Right atrium auricular region (tissue), 2 donors: ENCODE results near the gene ARHGAP29. TPM values are rescaled to one million over a fixed set of nuclear protein-coding genes. Genes with fewer than 3 reads are reported as not detected.
A peak's percentile ranks its signal among the peaks of the same experiment; 100 is the strongest.

Source experiments
- DNase-seq: peaks from one replicate; pipeline ENCODE4 v3.0.0-alpha.2; 2019; ENCODE audit warnings: low spot score
- H3K27ac ChIP-seq, 2 donors: fragments of 200-600 bp; sonication (generic); 1 replicate in 1 of 2; 2 replicates in 1 of 2; pipeline ENCODE4 v1.5.1; 2016 to 2019
- H3K27me3 ChIP-seq, 2 donors: fragments of 200-600 bp; sonication (generic); one replicate each; pipeline versions ENCODE4 v1.5.1 to v1.6.0; 2017 to 2019
- H3K36me3 ChIP-seq: fragments of 200-600 bp; sonication (generic); one replicate; pipeline ENCODE4 v1.5.1; 2016
- H3K4me1 ChIP-seq, 2 donors: fragments of 200-600 bp; sonication (generic); one replicate each; pipeline versions ENCODE4 v1.5.1 to v1.6.0; 2017 to 2019
- H3K4me3 ChIP-seq, 2 donors: fragments of 200-600 bp; sonication (generic); 1 replicate in 1 of 2; 2 replicates in 1 of 2; pipeline ENCODE4 v1.5.1; 2017 to 2019; ENCODE audit warnings: mild to moderate bottlenecking in 1 of 2, moderate library complexity in 1 of 2
- H3K9me3 ChIP-seq, 2 donors: fragments of 200-600 bp; sonication (generic); one replicate each; pipeline ENCODE4 v1.5.1; 2019
- total RNA-seq, 2 donors: library from RNA; depleted of rRNA; stranded (reverse); fragments of >200 nt; gene quantifications; one replicate each; pipeline ENCODE4 v1.1.0, GENCODE V29; 2016
- TF ChIP-seq, protein P1 (sequence below), 2 donors: fragments of 200-600 bp; sonication (generic); IDR thresholded peaks; one replicate each; pipeline ENCODE4 v1.5.1; 2019; ENCODE audit warnings: antibody characterized with exemption in 2 of 2

ARHGAP29 gene
- total RNA-seq, 2 donors from 2014 or later, result 25.8 to 29.9 TPM

DNA sequence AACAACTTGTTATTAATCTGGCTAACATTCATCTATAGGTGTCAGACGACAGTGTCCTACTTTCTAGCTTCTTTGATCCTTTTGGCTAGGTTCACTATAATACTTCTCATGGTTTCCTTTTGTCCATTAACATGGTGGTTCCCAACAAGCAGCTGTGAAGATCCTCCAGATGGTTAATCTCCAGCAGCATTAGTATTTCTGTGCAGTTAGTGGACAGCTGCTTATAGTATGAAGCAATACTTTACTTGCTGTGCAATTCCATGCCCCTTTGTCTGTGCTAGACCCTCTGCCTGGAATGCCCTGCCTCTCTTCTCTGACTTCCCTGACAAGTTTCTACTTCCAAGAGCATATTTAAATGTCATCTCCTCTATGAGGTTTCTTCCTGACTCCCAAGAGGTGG, 41.7 kb upstream of the ARHGAP29 start:
- DNase-seq, result no peak
- H3K36me3 ChIP-seq, result no peaks in the 10 kb centered on the region
- H3K4me1 ChIP-seq, result peaks cover 0 to 9% of the 10 kb centered on the region in 2 donors
- H3K4me3 ChIP-seq, result no peak overlapping the region
- TF ChIP-seq, protein P1, sequence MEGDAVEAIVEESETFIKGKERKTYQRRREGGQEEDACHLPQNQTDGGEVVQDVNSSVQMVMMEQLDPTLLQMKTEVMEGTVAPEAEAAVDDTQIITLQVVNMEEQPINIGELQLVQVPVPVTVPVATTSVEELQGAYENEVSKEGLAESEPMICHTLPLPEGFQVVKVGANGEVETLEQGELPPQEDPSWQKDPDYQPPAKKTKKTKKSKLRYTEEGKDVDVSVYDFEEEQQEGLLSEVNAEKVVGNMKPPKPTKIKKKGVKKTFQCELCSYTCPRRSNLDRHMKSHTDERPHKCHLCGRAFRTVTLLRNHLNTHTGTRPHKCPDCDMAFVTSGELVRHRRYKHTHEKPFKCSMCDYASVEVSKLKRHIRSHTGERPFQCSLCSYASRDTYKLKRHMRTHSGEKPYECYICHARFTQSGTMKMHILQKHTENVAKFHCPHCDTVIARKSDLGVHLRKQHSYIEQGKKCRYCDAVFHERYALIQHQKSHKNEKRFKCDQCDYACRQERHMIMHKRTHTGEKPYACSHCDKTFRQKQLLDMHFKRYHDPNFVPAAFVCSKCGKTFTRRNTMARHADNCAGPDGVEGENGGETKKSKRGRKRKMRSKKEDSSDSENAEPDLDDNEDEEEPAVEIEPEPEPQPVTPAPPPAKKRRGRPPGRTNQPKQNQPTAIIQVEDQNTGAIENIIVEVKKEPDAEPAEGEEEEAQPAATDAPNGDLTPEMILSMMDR (IDR thresholded peaks at IDR 0.05), result no peak
- H3K9me3 ChIP-seq, result no peaks in the 10 kb centered on the region
- H3K27ac ChIP-seq, result no peak overlapping the region
- no peaks in the 10 kb centered on the region for H3K27me3 ChIP-seq

DNA sequence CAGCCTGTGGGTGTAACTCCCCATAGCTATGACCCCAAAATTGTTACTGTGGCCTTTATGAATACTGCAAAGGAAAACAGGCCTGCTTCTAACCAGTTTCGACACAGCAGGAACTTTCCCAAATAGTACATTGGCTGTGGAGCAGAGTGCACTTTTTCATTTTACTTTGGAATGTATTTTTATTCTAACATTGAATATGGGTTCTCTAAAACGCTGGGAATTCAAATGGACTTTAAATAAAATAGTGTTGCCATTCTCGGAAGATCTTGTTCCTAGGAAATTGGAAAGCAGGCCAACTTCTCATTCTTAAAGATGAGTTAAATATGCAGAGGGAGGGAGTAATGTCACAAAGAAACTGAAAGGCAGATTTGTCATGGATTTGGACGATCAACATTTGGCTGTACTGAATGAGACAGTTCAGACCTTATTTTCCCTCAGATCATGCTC, 39.6 kb upstream of the ARHGAP29 start:
- Histone ChIP-seq H3K27me3 (no peaks in the 10 kb centered on the region), H3K4me3 (no peak overlapping the region), H3K36me3 (no peaks in the 10 kb centered on the region), H3K4me1 (peaks cover 0 to 9% of the 10 kb centered on the region in 2 donors), H3K27ac (peak overlapping the region in 1 of 2 donors; percentile 57), H3K9me3 (no peaks in the 10 kb centered on the region)
- TF ChIP-seq, protein P1 (IDR thresholded peaks at IDR 0.05), result no peak
- no peak for DNase-seq

DNA sequence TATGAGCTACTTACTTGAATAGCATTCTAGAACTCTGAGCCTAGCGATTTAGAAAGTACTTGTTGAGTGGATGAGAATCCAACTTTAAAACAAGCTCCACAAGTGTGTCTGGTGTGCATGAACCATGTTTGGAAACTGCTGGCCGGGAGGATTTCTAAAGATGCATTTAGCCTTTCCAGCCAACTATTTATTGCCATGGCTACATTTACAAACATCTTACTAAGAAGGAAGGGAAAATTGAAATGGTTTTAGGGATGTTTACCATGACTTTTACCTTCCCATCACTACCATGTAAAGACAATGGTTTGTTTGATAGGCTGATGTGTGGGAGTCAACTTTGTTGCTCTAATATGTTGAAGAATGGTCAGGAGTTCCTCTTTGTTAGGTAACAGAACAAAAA, 37.7 kb upstream of the ARHGAP29 start:
- Histone ChIP-seq H3K27me3 (no peaks in the 10 kb centered on the region), H3K27ac (no peak overlapping the region), H3K9me3 (no peaks in the 10 kb centered on the region), H3K4me1 (no peaks in the 10 kb centered on the region), H3K4me3 (no peak overlapping the region), H3K36me3 (no peaks in the 10 kb centered on the region)
- TF ChIP-seq, protein P1 (IDR thresholded peaks at IDR 0.05), result no peak
- DNase-seq, result no peak

DNA sequence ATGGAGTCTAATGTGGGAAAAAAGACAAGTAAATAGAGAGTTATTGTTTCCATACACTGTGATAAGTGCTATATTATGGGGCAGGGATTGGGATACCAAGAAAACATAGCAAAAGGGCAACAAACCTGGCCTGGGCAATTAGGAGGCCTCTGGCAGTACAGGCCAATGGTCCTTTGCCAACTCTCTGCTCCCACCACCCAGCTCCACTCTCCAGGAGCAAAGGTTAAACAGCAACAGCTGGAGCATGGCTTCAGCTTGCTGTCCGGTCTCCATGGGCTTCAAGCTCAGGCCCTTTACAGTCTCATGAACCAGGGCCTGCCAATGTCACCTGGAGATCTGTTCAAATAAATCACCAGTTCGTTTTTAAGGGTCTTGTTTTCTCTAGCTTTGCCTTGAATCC, 37.2 kb upstream of the ARHGAP29 start:
- Histone ChIP-seq H3K9me3 (no peaks in the 10 kb centered on the region), H3K4me3 (no peak overlapping the region), H3K27ac (no peak overlapping the region), H3K27me3 (no peaks in the 10 kb centered on the region), H3K36me3 (no peaks in the 10 kb centered on the region), H3K4me1 (no peaks in the 10 kb centered on the region)
- no peak for DNase-seq
- TF ChIP-seq, protein P1 (IDR thresholded peaks at IDR 0.05), result no peak

DNA sequence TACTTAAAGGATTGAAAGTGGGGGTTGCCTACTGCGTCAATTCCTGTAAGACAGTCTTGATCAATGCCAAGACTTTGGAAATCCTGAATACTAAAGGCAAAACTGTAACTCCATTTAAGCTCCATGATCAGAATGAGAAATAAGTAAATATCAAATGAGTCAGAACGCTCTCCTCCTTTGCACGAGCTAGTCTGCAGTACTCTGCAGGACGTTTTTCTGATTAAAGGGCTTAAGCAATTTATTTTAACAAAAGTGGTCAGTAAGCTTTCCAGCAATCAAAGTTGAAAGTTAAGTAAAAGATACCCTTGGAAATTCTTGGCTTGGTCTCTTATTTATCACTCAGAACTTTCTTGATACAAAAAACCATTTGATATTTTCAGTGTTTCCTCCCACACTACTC, 35.7 kb upstream of the ARHGAP29 start:
- Histone ChIP-seq H3K4me1 (no peaks in the 10 kb centered on the region), H3K27me3 (no peaks in the 10 kb centered on the region), H3K4me3 (no peak overlapping the region), H3K36me3 (no peaks in the 10 kb centered on the region), H3K27ac (no peak overlapping the region), H3K9me3 (no peaks in the 10 kb centered on the region)
- TF ChIP-seq, protein P1 (IDR thresholded peaks at IDR 0.05), result no peak
- DNase-seq, result no peak

DNA sequence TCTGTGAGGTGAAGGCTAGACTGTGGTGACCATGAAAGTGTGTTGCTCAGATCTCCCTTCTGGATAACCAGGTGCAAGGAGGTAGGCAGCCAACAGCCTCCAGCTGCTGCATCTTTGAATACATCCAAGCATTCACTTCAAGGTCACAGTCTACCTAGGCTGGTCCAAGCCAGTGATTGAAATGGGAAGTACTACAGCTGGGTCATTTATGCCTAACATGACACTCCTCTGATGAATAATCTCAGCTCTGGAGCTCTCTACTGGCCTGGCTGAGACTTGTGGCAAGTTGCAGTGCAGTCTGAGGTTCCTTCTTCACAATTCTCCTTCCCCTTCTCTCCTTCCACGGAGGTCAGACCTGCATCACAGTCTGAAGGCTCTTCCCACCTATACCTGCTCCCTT, 35.0 kb upstream of the ARHGAP29 start:
- no peaks in the 10 kb centered on the region for H3K27me3 ChIP-seq
- H3K27ac ChIP-seq, result no peak overlapping the region
- no peaks in the 10 kb centered on the region for H3K36me3 ChIP-seq
- no peaks in the 10 kb centered on the region for H3K9me3 ChIP-seq
- DNase-seq, result no peak
- no peaks in the 10 kb centered on the region for H3K4me1 ChIP-seq
- TF ChIP-seq, protein P1 (IDR thresholded peaks at IDR 0.05), result no peak
- H3K4me3 ChIP-seq, result no peak overlapping the region
